Measurements from ENCODE around the gene IL23R.
"Not testable (repeated sequence)": the region's sequence is repeated elsewhere in the genome, so short reads cannot be mapped to it uniquely, and the experiment has no call there.

Gene IL23R

GRCh38 chr1:67200755-67201154 lies 34.5 kb downstream of the IL23R start:
- no peak for DNase-seq

DNA sequence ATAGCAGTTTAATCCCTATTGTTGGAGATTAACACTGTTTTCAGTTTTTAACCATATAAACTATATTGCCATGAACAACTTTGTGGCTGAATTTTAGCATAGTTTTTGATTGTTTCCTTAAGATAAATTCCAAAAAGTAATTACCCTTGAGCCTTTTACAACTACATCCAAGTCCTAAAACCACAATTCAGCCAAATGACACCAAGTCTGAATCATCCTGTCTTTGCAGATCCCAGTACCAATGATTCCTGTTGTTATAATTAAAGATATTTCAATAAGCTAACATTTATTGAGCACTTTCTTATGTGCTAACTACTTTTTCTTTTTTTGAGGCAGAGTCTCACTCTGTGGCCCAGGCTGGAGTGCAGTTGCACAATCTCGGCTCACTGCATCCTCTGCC lies 35.6 kb downstream of the IL23R start:
- DNase-seq: no peak

DNA sequence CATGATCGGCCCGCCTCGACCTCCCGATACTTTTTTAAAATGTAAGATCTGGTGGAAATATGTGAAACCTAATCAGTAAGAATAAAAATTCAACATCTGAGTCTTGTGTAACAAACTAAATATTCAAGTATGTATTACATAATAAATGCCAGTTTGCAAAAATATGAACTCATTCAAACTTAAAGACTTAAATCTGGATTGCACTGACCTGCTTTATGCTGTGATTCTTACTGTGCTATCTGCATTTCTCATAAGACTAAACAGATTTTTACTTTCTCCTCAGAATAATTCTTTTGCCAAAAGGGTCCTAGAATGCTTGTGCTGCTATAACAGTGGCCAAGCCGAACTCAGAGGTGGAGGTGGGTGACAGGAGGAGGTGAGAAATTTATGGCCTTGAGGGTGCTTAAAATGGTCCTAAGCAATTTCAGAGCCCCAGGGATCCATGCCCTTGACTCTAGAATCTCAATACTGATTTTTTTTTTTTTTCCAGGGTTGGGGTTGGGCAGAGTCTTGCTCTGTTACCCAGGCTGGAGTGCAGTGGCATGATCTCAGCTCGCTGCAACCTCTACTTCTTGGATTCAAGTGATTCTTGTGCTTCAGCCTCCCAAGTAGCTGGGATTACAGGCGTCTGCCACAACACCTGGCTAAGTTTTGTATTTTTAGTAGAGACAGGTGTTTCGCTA lies 38.2 kb downstream of the IL23R start:
- DNase-seq: no peak

GRCh38 chr1:67207398-67207797 lies 41.1 kb downstream of the IL23R start:
- DNase-seq: not testable (repeated sequence)

- DNase-seq: no peak
Measured at GRCh38 chr1:67208217-67208616, 42.0 kb downstream of the IL23R start.

DNA sequence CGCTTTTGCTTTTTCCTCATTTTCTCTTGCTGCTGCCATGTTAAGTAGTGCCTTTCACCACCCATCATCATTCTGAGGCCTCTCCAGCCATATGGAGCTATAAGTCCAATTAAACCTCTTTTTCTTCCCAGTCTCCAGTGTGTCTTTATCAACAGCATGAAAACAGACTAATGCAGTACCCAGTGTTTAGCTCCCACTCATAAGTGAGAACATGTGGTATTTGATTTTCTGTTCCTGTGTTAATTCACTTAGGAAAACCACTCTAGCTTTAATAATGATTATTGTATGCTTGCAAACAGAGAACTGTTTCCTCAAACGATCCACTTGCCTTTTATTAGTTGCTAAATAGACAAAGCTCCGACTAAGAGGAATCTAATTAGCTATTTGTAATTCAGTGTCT lies 43.3 kb downstream of the IL23R start:
- DNase-seq: no peak

GRCh38 chr1:67211589-67212563 lies 45.6 kb downstream of the IL23R start:
- DNase-seq: peak; percentile 46 to 60

- no peak for DNase-seq
Measured at GRCh38 chr1:67213164-67213563, 46.9 kb downstream of the IL23R start.

DNA sequence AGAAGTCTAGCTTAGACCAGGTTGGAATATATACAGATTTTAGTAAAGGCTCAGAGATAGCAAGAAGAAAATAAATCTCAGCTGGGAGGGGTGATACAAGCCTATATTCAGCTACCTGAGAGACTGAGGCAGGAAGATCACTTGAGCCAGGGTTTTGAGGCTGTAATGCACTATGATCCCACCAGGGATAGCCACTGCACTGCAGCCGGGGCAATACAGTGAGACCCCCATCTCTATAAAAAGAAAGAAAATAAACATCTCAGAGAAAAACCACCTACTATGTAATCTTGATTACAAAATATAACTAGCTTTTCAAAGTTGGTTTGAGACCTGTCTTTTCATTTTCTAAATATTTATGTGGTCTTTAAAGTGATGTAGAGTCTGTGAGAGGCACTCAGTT lies 47.7 kb downstream of the IL23R start:
- no peak for DNase-seq

GRCh38 chr1:67214420-67215174 lies 48.3 kb downstream of the IL23R start:
- peak; percentile 45 to 68 for DNase-seq

DNA sequence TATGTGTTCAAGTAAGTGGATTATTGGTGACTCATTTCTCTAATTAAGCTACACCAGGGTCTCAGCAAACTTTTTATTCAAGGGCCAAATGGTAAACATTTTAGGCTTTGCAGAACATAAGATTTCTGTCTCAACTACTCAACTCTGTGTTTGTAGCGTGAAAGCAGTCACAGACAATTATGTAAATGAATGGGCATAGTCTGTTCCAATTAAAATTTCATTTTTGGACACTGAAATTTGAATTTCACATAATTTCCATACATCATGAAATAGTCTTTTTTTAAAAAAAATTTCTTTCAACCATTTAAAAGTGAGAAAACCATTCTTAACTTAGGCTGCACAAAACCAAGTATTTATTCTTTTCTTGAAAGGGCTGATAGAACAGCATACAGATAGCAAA lies 50.1 kb downstream of the IL23R start:
- no peak for DNase-seq

GRCh38 chr1:67217417-67217816 lies 51.2 kb downstream of the IL23R start:
- no peak for DNase-seq

- DNase-seq: no peak
Measured at GRCh38 chr1:67217938-67218337, 51.7 kb downstream of the IL23R start.

DNA sequence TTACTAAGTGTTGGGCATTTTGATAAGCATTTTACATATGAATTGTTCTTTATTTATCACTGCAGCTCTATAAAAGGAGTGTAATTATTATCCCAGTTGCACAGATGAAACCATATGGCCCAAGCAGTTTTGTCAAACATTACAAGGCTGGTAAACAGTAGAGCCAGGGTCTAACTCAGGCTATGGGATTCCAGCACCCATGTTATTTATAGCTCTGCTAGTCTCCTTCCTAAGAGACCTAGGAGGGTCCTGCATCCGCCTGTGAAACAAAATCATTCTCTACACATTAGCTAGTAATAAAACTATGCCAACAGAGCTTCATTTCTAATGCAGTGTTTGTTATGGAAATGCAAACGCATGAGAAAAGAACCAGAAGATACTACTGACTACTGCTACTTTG lies 58.6 kb downstream of the IL23R start:
- no peak for DNase-seq

DNA sequence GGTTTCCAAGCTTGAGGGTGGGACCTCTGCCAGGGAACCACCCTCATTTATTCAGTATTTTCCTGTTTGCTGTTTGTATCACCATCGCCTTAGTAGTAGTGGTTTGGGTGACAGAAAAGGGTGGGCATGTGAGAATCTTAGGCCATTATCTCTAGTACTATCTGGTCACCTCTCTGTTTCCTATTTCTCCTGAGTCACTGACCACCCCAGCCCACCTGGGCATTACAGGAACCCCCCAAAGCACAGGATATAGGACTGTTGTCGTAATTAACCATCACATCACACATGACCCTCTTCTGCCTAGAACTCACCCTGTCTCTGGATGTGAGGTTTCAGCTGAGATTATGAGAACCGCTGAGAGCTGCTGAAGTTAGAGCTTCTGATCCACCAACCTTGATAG lies 60.4 kb downstream of the IL23R start:
- no peak for DNase-seq

GRCh38 chr1:67227196-67227595 lies 60.9 kb downstream of the IL23R start:
- DNase-seq: no peak

DNA sequence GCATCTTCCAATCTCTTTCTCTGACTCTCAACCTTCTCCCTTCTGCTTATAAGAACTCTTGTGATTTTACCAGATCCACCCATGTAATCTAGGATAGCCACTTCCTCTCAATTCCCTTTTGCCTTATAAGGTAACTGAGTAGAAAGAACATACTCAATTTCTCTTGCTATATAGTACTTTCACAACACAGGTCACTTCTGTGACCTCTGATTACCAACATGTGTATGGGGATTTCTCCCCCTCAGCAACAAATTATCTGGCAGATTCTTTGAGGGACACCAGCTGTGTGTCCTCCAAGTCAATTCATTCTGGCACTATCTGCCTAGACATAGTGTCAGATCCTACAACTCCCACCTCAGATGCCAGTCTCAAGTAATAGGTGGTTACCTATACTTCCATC lies 62.5 kb downstream of the IL23R start:
- DNase-seq: no peak

DNA sequence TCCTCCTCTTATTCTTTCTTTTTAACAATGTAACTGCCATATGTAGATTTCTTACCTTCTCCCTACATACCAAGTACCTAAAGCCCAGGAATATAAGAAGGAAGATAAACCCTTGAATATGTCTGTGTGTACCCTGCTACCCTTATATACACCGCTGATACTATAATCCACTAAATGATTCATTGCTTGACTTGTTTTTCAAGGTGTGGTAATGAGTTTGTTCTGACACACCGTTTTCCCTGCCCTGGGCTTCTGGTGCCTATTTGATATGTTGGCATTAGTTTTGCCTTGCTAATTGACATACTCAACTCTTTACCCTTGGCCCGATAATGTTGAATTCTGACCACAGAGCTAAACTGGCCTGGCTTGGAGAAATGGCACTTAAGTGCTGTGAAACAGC lies 64.3 kb downstream of the IL23R start:
- no peak for DNase-seq

- no peak for DNase-seq
Measured at GRCh38 chr1:67236277-67236676, 70.0 kb downstream of the IL23R start.

GRCh38 chr1:67239738-67240137 lies 73.5 kb downstream of the IL23R start:
- no peak for DNase-seq

DNA sequence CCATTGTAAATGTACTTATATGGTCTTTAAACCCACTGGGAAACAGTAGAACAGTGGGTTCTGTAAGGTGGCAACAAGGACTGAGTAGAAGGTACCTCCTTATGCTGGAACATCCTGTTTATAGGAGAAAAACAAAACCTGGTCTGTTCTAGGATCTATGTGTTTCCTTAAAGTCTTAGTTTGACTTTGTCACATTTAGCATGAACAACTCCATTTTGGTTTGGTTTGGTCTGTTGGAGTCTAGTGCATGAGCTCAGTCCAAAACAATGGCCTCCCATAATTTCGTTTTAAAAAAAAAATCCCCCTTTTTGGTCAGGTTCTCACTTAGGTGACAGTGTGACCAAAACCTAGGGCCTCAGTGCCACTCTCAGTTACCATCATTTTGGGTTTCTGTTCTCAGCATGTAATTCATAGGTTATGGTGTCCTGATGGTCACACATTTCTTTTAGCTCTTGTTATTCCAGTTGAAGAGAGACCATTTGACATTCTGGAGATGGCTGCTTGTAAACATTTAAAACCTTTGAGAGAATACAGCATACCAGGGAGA lies 75.0 kb downstream of the IL23R start:
- no peak for DNase-seq

DNA sequence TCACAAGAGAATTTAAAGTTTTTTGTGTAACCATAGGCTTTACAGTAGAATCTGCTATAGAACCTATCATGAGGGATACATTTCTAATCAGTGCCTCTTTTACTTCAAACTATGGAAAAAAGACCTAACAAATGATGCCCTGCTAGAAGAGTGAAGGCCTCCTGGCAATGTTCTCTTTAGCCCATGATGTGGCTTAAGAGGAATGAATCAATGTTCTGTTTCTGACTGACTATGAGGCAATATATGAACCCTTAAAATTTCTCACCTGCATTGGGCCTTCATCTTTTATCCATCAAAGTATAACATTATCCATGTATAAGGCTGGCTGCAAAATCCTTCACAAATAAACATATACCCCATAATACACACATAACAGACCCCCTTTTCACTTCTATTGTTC lies 75.8 kb downstream of the IL23R start:
- no peak for DNase-seq

- DNase-seq: no peak
Measured at GRCh38 chr1:67250051-67250653, 83.9 kb downstream of the IL23R start.

Data from activated CD4-positive, alpha-beta T cell treated with anti-CD3 and anti-CD28 coated beads, Interleukin-2, amount 50 U/mL, for 48 hours (primary cell).